Karpas-422 (cell line): ENCODE results near the gene THAP11. TPM values are rescaled to one million over a fixed set of nuclear protein-coding genes. Genes with fewer than 3 reads are reported as not detected.
"Not testable (repeated sequence)": the region's sequence is repeated elsewhere in the genome, so short reads cannot be mapped to it uniquely, and the experiment has no call there.

Experiments used
- DNase-seq: peaks from one replicate; pipeline ENCODE4 v3.0.0-alpha.2; 2015
- H2AFZ ChIP-seq: fragments of 200-600 bp; sonication (generic); 2 replicates; pipeline ENCODE4 v1.6.1; 2014; ENCODE audit warnings: antibody characterized with exemption, low read length, mixed read lengths
- H3K27ac ChIP-seq: fragments of 200-600 bp; sonication (generic); 2 replicates; pipeline ENCODE4 v1.5.1; 2014; ENCODE audit warnings: mild to moderate bottlenecking, low read length, moderate library complexity
- H3K27me3 ChIP-seq: fragments of 200-600 bp; sonication (generic); 2 replicates; pipeline ENCODE4 v1.6.1; 2014; ENCODE audit warnings: low read length, mixed read lengths
- H3K36me3 ChIP-seq: fragments of 200-600 bp; sonication (generic); 2 replicates; pipeline ENCODE4 v1.6.1; 2014; ENCODE audit warnings: low read length, mixed read lengths; ENCODE audit not compliant: insufficient read depth
- H3K4me1 ChIP-seq: fragments of 200-600 bp; sonication (generic); 2 replicates; pipeline ENCODE4 v1.6.1; 2014; ENCODE audit warnings: mild to moderate bottlenecking, low read length, mixed read lengths
- H3K4me2 ChIP-seq: fragments of 200-600 bp; sonication (generic); 2 replicates; pipeline ENCODE4 v1.6.1; 2014; ENCODE audit warnings: low read length, low read depth, mild to moderate bottlenecking; ENCODE audit not compliant: poor library complexity, severe bottlenecking
- H3K4me3 ChIP-seq: fragments of 200-600 bp; sonication (generic); 2 replicates; pipeline ENCODE4 v1.5.1; 2014; ENCODE audit warnings: mild to moderate bottlenecking, antibody characterized with exemption, low read length, mixed read lengths
- H3K79me2 ChIP-seq: fragments of 200-600 bp; sonication (generic); 2 replicates; pipeline ENCODE4 v1.6.1; 2014; ENCODE audit warnings: mild to moderate bottlenecking, low read length, mixed read lengths
- H3K9ac ChIP-seq: fragments of 200-600 bp; sonication (generic); 2 replicates; pipeline ENCODE4 v1.6.0; 2014; ENCODE audit warnings: low read length
- H3K9me2 ChIP-seq: fragments of 200-600 bp; sonication (generic), shearing (Covaris generic); replicated peaks from 2 replicates; pipeline ENCODE4 v1.6.0; 2014; ENCODE audit warnings: mild to moderate bottlenecking, low read length, moderate library complexity; ENCODE audit not compliant: insufficient read depth
- H3K9me3 ChIP-seq: fragments of 300-700, 200-600 bp; sonication (generic); 2 replicates; pipeline ENCODE4 v1.6.1; 2014; ENCODE audit warnings: low read length, mixed read lengths
- H4K20me1 ChIP-seq: fragments of 200-600 bp; sonication (generic); 2 replicates; pipeline ENCODE4 v1.6.1; 2014; ENCODE audit warnings: mild to moderate bottlenecking, antibody characterized with exemption, low read length, low read depth; ENCODE audit not compliant: insufficient read depth
- total RNA-seq: library from RNA; depleted of rRNA; stranded (reverse); fragments of >200 nt; shearing (Covaris generic); gene quantifications from 2 replicates; pipeline ENCODE4 v1.2.3, GENCODE V29; 2014; ENCODE audit warnings: low replicate concordance

The THAP11 gene
- total RNA-seq, 1 experiment from 2014 or later, result 57.1 TPM

DNA sequence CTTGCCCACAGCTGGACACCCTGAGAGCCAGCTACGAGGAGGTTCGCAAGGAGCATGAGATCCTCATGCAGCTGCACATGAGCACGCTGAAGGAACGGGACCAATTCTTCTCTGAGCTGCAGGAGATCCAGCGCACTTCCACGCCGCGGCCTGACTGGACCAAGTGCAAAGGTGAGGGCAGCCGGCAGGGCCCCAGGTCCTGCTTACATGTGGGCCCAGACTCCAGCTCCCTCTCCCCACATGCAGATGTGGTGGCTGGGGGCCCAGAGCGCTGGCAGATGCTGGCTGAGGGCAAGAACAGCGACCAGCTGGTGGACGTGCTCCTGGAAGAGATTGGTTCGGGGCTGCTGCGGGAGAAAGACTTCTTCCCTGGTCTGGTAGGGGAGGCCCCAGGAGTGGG, 16.2 kb upstream of the THAP11 start:
- no peak overlapping the region for H3K27ac ChIP-seq
- H3K4me3 ChIP-seq, result no peak overlapping the region
- no peaks in the 10 kb centered on the region for H4K20me1 ChIP-seq

DNA sequence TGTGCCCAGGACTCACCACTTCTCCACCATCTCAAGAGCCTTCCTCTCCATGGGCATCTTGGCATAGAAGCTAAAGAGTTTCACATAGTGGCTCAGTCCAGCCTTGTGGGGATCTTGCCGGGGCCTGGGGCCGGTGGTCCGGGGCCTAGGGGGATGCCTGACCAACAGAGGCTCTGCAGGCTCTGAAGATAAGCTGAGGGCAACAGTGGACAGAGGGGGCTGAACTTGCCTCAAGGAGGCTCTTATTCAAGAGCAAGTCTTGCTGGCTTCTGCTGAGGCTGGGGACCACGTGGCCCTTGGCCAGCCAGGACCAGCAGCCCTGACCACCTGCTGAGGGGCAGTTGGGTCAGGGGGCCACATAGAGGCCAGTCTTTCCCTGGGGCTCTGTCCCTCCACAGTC, 13.5 kb upstream of the THAP11 start:
- no peak overlapping the region for H2AFZ ChIP-seq
- H3K4me1 ChIP-seq, result peaks cover 10% of the 10 kb centered on the region
- no peaks in the 10 kb centered on the region for H3K9me3 ChIP-seq
- no peaks in the 10 kb centered on the region for H3K36me3 ChIP-seq
- no peak overlapping the region for H3K4me3 ChIP-seq
- no peak overlapping the region for H3K9ac ChIP-seq
- no peak overlapping the region for H3K4me2 ChIP-seq
- no peak for DNase-seq
- no peaks in the 10 kb centered on the region for H3K27me3 ChIP-seq
- peaks cover 12% of the 10 kb centered on the region for H3K79me2 ChIP-seq
- H3K27ac ChIP-seq, result no peak overlapping the region
- H3K9me2 ChIP-seq, result no peaks in the 10 kb centered on the region
- no peaks in the 10 kb centered on the region for H4K20me1 ChIP-seq

More for the DNA sequence above, 16.2 kb upstream of the THAP11 start:
- no peak overlapping the region for H2AFZ ChIP-seq
- no peak overlapping the region for H3K4me2 ChIP-seq
- no peaks in the 10 kb centered on the region for H3K79me2 ChIP-seq
- H3K9me2 ChIP-seq, result no peaks in the 10 kb centered on the region
- DNase-seq, result peak; percentile 20
- H3K36me3 ChIP-seq, result no peaks in the 10 kb centered on the region
- H3K4me1 ChIP-seq, result no peaks in the 10 kb centered on the region
- H3K27me3 ChIP-seq, result no peaks in the 10 kb centered on the region
- H3K9me3 ChIP-seq, result no peaks in the 10 kb centered on the region
- H3K9ac ChIP-seq, result no peak overlapping the region

DNA sequence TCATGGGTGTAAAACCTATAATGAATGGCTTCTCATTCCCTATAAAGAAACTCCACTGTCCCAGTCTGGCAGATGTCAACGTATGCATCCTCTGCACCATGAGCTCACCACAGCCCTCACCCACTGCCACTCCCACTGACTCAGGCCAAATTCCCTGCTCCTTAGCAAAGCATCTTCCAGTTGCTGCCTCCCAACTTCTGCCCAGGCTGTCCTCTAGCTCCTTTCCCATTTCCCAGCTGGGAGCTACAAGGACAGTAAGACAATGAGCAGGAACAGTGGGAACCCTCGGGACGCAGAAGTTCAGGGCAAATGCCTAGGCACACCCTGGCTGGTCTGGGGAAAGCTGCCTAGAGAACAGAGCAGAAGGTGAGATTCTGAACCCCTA, 9.1 kb upstream of the THAP11 start:
- Histone ChIP-seq H3K9ac (peak overlapping the region; percentile 87), H3K4me3 (peak overlapping the region; percentile 75), H4K20me1 (no peaks in the 10 kb centered on the region), H3K4me1 (peaks cover 16% of the 10 kb centered on the region), H3K4me2 (peak overlapping the region; percentile 85), H3K9me2 (no peaks in the 10 kb centered on the region), H3K9me3 (no peaks in the 10 kb centered on the region), H3K36me3 (no peaks in the 10 kb centered on the region), H3K27me3 (no peaks in the 10 kb centered on the region), H3K79me2 (peaks cover 12% of the 10 kb centered on the region), H2AFZ (no peak overlapping the region), H3K27ac (no peak overlapping the region)
- DNase-seq, result no peak

DNA sequence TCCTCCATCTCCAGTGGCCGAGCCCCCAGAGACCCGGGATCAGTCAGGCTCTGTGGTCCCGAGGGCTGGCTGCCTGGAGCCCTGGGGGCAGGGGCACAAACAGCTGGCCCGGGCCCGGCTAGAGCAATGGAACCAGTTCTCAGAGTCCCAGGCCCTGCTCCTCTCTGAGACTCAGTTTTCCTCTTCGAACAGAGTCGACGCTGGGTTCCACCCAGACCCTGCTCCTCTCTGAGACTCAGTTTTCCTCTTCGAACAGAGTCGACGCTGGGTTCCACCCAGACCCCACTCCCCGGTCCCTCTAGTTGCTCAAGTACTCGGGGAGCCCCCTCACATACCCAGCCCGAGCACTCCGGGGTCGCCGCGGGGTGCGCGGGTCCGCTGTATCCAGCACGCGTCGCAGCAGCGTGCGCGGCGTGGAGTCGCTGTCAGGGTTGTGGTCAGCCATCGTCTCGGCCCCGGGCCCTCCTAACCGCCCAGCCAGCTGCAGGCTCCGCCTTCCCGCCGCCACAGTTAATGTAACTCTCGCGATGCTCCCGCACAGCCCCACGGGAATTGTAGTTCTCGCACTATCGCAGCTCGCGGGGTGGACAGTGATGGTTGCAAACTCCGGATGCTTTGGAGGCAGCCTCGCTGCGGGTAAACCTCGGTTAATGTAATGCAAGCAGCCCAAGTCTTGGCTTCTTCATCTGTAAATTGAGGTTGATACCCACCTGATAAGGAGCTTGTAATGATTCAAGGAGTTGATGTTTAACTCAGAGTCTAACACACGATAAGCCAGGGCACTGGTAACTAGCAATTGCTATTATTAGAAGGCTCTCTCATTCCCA, 8.5 kb upstream of the THAP11 start:
- Histone ChIP-seq H3K4me2 (peak overlapping the region; percentile 85), H3K9me2 (no peaks in the 10 kb centered on the region), H3K36me3 (no peaks in the 10 kb centered on the region), H3K27me3 (no peaks in the 10 kb centered on the region), H3K27ac (no peak overlapping the region), H4K20me1 (no peaks in the 10 kb centered on the region), H3K79me2 (peaks cover 12% of the 10 kb centered on the region), H3K4me3 (peak overlapping the region; percentile 75), H3K4me1 (peaks cover 16% of the 10 kb centered on the region), H3K9ac (peak overlapping the region; percentile 87), H2AFZ (peak overlapping the region; percentile 83), H3K9me3 (no peaks in the 10 kb centered on the region)
- DNase-seq, result peak; percentile 98

DNA sequence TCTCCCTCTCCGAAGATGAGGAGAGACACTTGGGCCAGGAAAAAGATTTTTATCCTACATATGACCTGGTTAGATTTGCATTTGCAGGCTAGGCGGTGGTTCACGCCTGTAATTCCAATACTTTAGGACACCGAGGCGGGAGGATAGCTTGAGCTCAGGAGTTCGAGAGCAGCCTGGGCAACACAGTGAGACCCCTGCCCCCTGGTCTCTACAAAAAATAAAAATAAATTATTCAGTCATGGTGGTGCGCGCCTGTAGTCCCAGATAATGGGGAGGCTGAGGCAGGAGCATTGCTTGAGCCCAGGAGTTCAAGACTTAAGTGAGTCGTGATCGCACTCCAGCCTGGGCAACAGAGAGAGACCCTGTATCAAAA, 7.9 kb upstream of the THAP11 start:
- H3K9ac ChIP-seq, result peak overlapping the region; percentile 87
- no peak overlapping the region for H3K27ac ChIP-seq
- no peaks in the 10 kb centered on the region for H3K27me3 ChIP-seq
- H2AFZ ChIP-seq, result peak overlapping the region; percentile 83
- DNase-seq, result no peak
- H3K4me2 ChIP-seq, result peak overlapping the region; percentile 85
- H4K20me1 ChIP-seq, result no peaks in the 10 kb centered on the region
- H3K4me1 ChIP-seq, result peaks cover 16% of the 10 kb centered on the region
- H3K79me2 ChIP-seq, result peaks cover 12% of the 10 kb centered on the region
- H3K9me3 ChIP-seq, result no peaks in the 10 kb centered on the region
- H3K36me3 ChIP-seq, result no peaks in the 10 kb centered on the region
- peak overlapping the region; percentile 75 for H3K4me3 ChIP-seq
- H3K9me2 ChIP-seq, result no peaks in the 10 kb centered on the region

DNA sequence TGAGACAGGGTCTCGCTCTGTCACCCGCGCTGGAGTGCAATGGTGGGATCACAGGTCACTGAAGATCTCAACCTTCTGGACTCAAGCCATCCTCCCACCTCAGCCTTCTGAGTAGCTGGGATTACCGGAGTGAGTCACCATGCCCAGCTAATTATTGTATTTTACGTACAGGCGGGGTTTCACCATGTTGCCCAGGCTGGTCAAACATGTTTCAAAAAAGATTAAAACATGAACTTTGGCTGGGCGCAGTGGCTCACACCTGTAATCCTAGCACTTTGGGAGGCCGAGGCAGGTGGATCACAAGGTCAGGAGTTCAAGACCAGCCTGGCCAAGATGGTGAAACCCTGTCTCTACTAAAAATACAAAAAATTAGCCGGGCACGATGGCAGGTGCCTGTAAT, 4.9 kb upstream of the THAP11 start:
- peaks cover 21% of the 10 kb centered on the region for H3K4me1 ChIP-seq
- H4K20me1 ChIP-seq, H3K9me3 ChIP-seq, H3K9ac ChIP-seq, H3K27me3 ChIP-seq, H3K4me3 ChIP-seq, H3K27ac ChIP-seq, H2AFZ ChIP-seq, H3K4me2 ChIP-seq, H3K9me2 ChIP-seq, H3K36me3 ChIP-seq, DNase-seq: not testable (repeated sequence)
- H3K79me2 ChIP-seq, result peaks cover 12% of the 10 kb centered on the region

DNA sequence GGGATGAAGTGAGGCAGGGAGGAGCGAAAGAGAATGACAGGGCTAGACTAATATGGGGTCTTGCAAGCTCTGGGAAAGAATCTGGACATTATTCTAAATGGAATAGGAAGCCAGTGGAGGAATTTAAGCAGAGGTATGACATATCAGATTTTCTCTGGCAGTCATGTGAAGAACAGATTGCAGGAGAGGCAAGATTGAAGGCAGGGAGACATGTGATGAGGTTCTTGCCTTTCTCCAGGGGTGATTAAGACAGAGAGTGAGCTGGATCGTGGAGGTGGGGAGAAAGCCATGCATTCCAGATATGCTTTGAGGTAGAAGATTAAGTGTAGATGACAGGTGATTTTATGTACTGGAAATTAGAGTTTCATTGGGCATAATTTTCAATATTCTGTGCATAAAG, 4.3 kb upstream of the THAP11 start:
- Histone ChIP-seq H3K79me2 (peaks cover 11% of the 10 kb centered on the region), H3K4me1 (peaks cover 15% of the 10 kb centered on the region), H3K27ac (no peak overlapping the region), H3K9me2 (no peaks in the 10 kb centered on the region), H3K9me3 (no peaks in the 10 kb centered on the region), H4K20me1 (no peaks in the 10 kb centered on the region), H2AFZ (no peak overlapping the region), H3K27me3 (no peaks in the 10 kb centered on the region), H3K36me3 (no peaks in the 10 kb centered on the region), H3K9ac (no peak overlapping the region), H3K4me3 (no peak overlapping the region), H3K4me2 (no peak overlapping the region)
- no peak for DNase-seq

DNA sequence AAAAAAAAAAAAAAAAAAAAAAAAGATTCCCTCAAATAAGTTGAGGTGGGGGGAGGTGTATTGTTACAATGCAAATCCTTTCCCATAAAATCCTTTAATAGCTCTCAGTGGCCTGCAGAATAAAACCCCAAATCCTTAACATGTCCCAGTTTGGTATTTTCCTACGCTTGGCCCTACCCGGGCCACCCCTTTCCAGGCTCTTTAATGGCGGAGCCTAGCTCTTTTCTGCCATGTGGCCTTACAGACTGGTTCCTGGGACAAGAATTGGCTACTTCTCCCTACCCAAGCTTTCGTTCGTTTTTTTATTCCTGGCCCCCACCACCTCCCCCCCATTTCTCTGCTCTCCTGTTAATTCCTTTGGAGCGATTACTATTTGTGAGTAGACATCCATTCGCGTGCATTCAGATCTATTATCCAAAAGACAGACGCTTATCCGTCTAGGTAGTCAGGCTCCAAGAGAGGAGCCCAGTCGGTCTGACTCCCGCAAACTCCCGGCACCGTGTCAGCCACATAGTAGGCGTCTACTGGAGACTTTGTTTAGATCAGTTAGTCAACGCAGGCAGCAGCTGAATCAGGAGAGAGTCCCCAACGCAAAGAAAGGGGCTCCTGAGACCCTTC, 813 bp upstream of the THAP11 start:
- Histone ChIP-seq H3K36me3 (0 out of 2 replicates have a peak, but pooled peaks cover 3% of the 10 kb centered on the region), H3K9me3 (no peaks in the 10 kb centered on the region), H3K4me3 (peak overlapping the region; percentile 100), H3K27ac (no peak overlapping the region), H3K4me2 (peak overlapping the region; percentile 92), H3K4me1 (peaks cover 38% of the 10 kb centered on the region), H2AFZ (peak overlapping the region; percentile 100), H3K9ac (peak overlapping the region; percentile 98), H3K27me3 (no peaks in the 10 kb centered on the region), H3K9me2 (no peaks in the 10 kb centered on the region), H4K20me1 (peaks cover 12% of the 10 kb centered on the region; the same call in 1 of the 2 replicates), H3K79me2 (peaks cover 38% of the 10 kb centered on the region)
- DNase-seq, result peak; percentile 40
